ENCODE measurements around the gene PTPDC1.
"Not testable (repeated sequence)": the region's sequence is repeated elsewhere in the genome, so short reads cannot be mapped to it uniquely, and the experiment has no call there.

PTPDC1 gene

GRCh38 chr9:94086486-94087345, 2.5 kb downstream of the PTPDC1 start:
- H3K27me3 ChIP-seq (ENCODE audit: insufficient read depth, low read length, poor library complexity, severe bottlenecking), result no peaks in the 10 kb centered on the region
- no peaks in the 10 kb centered on the region for H4K20me1 ChIP-seq (ENCODE audit: insufficient read depth, low read length, poor library complexity, severe bottlenecking)
- H3F3A ChIP-seq (ENCODE audit: low read depth), result no peaks in the 10 kb centered on the region
- no peaks in the 10 kb centered on the region for H3K79me2 ChIP-seq (ENCODE audit: insufficient read depth, low read length)
- H3K36me3 ChIP-seq (ENCODE audit: insufficient read depth, low read length), result no peaks in the 10 kb centered on the region
- no peaks in the 10 kb centered on the region for H3K9me2 ChIP-seq (replicated peaks; ENCODE audit: low read depth, low read length)
- no peak overlapping the region for H3K4me3 ChIP-seq (ENCODE audit: low read length, poor library complexity, severe bottlenecking)
- no peak for TF ChIP-seq EZH2phosphoT487 (IDR thresholded peaks at IDR 0.05; ENCODE audit: borderline replicate concordance)
- no peak for TF ChIP-seq CTCF (conservative IDR thresholded peaks at IDR 0.05; ENCODE audit: low read length)
- no peaks in the 10 kb centered on the region for H3K9me3 ChIP-seq (ENCODE audit: insufficient read depth, low read depth, low read length)
- no peaks in the 10 kb centered on the region for H3K4me1 ChIP-seq (ENCODE audit: insufficient read depth, low read length, poor library complexity, severe bottlenecking)
- no peak overlapping the region for H3K9ac ChIP-seq (ENCODE audit: low read depth, low read length, poor library complexity, severe bottlenecking)
- no peak overlapping the region for H3K4me2 ChIP-seq (ENCODE audit: low read depth, low read length, poor library complexity, severe bottlenecking)
- no peak overlapping the region for H2AFZ ChIP-seq (ENCODE audit: low read length)

GRCh38 chr9:94094219-94095145, 10.2 kb downstream of the PTPDC1 start:
- not testable (repeated sequence) for H3K36me3 ChIP-seq (ENCODE audit: insufficient read depth, low read length); H3K9ac ChIP-seq (ENCODE audit: low read depth, low read length, poor library complexity, severe bottlenecking); H3K4me3 ChIP-seq (ENCODE audit: low read length, poor library complexity, severe bottlenecking); H3K9me2 ChIP-seq (replicated peaks; ENCODE audit: low read depth, low read length); H3K27me3 ChIP-seq (ENCODE audit: insufficient read depth, low read length, poor library complexity, severe bottlenecking); H3K4me1 ChIP-seq (ENCODE audit: insufficient read depth, low read length, poor library complexity, severe bottlenecking); H3K4me2 ChIP-seq (ENCODE audit: low read depth, low read length, poor library complexity, severe bottlenecking); H2AFZ ChIP-seq (ENCODE audit: low read length); H4K20me1 ChIP-seq (ENCODE audit: insufficient read depth, low read length, poor library complexity, severe bottlenecking); H3F3A ChIP-seq (ENCODE audit: low read depth); H3K9me3 ChIP-seq (ENCODE audit: insufficient read depth, low read depth, low read length); H3K79me2 ChIP-seq (ENCODE audit: insufficient read depth, low read length)

GRCh38 chr9:94096819-94097577, 12.7 kb downstream of the PTPDC1 start:
- H3K27me3 ChIP-seq (ENCODE audit: insufficient read depth, low read length, poor library complexity, severe bottlenecking), result no peaks in the 10 kb centered on the region
- H3K79me2 ChIP-seq (ENCODE audit: insufficient read depth, low read length), result no peaks in the 10 kb centered on the region
- H3K9me3 ChIP-seq (ENCODE audit: insufficient read depth, low read depth, low read length), result no peaks in the 10 kb centered on the region
- H3K4me3 ChIP-seq (ENCODE audit: low read length, poor library complexity, severe bottlenecking), result no peak overlapping the region
- peaks cover 16% of the 10 kb centered on the region for H3K4me1 ChIP-seq (ENCODE audit: insufficient read depth, low read length, poor library complexity, severe bottlenecking)
- H3K4me2 ChIP-seq (ENCODE audit: low read depth, low read length, poor library complexity, severe bottlenecking), result no peak overlapping the region
- TF ChIP-seq EZH2phosphoT487 (IDR thresholded peaks at IDR 0.05; ENCODE audit: borderline replicate concordance) (no peak), CTCF (conservative IDR thresholded peaks at IDR 0.05; ENCODE audit: low read length) (no peak)
- H3F3A ChIP-seq (ENCODE audit: low read depth), result no peaks in the 10 kb centered on the region
- no peak overlapping the region for H2AFZ ChIP-seq (ENCODE audit: low read length)
- no peaks in the 10 kb centered on the region for H4K20me1 ChIP-seq (ENCODE audit: insufficient read depth, low read length, poor library complexity, severe bottlenecking)
- peaks cover 6% of the 10 kb centered on the region; the same call in 1 of the 2 replicates for H3K36me3 ChIP-seq (ENCODE audit: insufficient read depth, low read length)
- no peak overlapping the region for H3K9ac ChIP-seq (ENCODE audit: low read depth, low read length, poor library complexity, severe bottlenecking)
- no peaks in the 10 kb centered on the region for H3K9me2 ChIP-seq (replicated peaks; ENCODE audit: low read depth, low read length)

Measured in Loucy (cell line).